Measurements from ENCODE around the gene P3H3. TPM values are rescaled to one million over a fixed set of nuclear protein-coding genes. Genes with fewer than 3 reads are reported as not detected.

The P3H3 gene
- total RNA-seq, 3 donors from 2014 or later: 7.5 to 29.5 (median 10.1) TPM

DNA sequence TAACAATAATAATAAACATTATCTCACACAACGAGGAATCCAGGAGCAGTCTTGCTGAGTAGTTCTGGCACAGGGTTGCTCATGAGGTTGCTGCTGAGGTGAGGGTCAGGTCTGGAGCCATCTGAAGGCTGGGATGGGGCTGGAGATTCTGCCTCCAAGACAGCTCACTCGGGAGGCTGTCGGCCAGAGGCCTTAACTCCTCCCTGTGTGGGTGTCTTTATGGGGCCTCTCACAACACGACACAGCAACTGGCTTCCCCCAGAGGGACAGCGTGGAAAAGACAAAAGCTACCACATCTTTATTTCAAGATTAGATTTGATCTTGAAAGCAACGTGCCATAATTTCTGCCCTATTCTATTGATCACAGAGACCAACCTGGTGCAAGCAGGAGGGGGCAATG lies 46.1 kb upstream of the P3H3 start:
- TF ChIP-seq POLR2A (IDR thresholded peaks at IDR 0.05) (no peak), POLR2AphosphoS5 (IDR thresholded peaks at IDR 0.05) (no peak)
- TF ChIP-seq, protein P1, sequence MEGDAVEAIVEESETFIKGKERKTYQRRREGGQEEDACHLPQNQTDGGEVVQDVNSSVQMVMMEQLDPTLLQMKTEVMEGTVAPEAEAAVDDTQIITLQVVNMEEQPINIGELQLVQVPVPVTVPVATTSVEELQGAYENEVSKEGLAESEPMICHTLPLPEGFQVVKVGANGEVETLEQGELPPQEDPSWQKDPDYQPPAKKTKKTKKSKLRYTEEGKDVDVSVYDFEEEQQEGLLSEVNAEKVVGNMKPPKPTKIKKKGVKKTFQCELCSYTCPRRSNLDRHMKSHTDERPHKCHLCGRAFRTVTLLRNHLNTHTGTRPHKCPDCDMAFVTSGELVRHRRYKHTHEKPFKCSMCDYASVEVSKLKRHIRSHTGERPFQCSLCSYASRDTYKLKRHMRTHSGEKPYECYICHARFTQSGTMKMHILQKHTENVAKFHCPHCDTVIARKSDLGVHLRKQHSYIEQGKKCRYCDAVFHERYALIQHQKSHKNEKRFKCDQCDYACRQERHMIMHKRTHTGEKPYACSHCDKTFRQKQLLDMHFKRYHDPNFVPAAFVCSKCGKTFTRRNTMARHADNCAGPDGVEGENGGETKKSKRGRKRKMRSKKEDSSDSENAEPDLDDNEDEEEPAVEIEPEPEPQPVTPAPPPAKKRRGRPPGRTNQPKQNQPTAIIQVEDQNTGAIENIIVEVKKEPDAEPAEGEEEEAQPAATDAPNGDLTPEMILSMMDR (IDR thresholded peaks at IDR 0.05): no peak
- H3K4me3 ChIP-seq: no peak overlapping the region
- DNase-seq (ENCODE audit: low spot score in 2 of 2): no peak
- no peaks in the 10 kb centered on the region for H3K4me1 ChIP-seq
- no peak overlapping the region for H3K27ac ChIP-seq
- intact Hi-C loops (cut with DNase I; ENCODE audit: low total_unique reads): no loop called here
- H3K36me3 ChIP-seq: no peaks in the 10 kb centered on the region
- no peaks in the 10 kb centered on the region for H3K9me3 ChIP-seq
- H3K27me3 ChIP-seq: no peaks in the 10 kb centered on the region

DNA sequence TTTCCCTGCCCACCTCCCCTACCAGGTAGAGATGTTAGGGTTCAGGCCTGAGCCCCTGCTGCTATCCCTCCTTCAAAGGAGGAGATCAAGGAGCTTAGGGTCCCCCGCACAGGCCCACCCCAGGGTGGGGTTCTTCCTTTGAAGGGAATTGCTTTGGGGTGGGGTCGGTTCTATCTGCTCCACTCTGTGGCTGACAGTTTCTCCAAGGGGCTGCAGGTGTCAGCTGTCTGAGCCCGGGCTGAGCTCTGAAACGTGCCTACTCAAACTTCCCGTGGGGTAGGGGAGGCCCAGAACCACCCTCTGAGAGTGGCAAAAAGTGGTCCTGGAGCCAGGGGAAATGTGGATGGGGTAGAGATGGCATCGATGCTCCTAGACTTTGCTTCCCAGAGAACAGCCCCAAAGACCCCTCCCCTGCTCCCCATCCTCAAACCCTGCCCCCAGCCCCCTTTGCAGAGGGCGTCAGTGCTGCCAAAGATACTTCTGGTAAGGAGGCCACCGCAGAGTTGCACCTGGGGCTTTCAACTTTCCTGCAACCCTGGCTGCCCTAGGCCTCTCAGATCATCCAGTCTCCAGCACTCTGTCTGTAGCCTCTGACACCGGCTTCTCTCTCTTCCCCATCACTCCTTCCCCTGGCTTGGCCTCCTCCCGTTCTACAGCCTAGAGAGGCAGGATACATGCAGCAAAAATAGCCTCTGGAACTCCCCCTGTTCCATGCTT lies 45.2 kb upstream of the P3H3 start:
- H3K4me1 ChIP-seq: no peaks in the 10 kb centered on the region
- H3K9me3 ChIP-seq: no peaks in the 10 kb centered on the region
- H3K27me3 ChIP-seq: no peaks in the 10 kb centered on the region
- no peak for DNase-seq (ENCODE audit: low spot score in 2 of 2)
- no peak overlapping the region for H3K27ac ChIP-seq
- intact Hi-C loops (cut with DNase I; ENCODE audit: low total_unique reads): no loop called here
- H3K4me3 ChIP-seq: no peak overlapping the region
- no peaks in the 10 kb centered on the region for H3K36me3 ChIP-seq
- TF ChIP-seq POLR2A (IDR thresholded peaks at IDR 0.05) (no peak), POLR2AphosphoS5 (IDR thresholded peaks at IDR 0.05) (no peak)
- TF ChIP-seq, protein P1 (IDR thresholded peaks at IDR 0.05): no peak

DNA sequence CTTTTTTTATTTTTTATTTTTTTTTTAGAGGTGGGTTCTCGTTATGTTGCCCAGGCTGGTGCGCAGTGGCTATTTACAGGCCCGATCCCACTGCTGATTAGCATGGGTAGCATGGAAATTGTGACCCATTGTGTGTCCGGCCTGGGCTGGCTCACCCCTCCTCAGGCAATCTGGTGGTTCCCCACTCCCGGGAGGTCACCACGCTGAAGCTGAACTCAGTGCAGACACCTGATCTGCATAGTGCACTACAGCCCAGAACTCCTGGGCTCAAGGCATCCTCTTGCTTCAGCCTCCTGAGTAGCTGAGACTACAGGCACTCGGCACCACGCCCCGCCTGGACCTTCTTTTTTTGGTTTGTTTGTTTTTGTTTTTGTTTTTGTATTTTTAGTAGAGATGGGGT lies 44.4 kb upstream of the P3H3 start:
- intact Hi-C loops (cut with DNase I; ENCODE audit: low total_unique reads): no loop called here
- Histone ChIP-seq H3K36me3 (no peaks in the 10 kb centered on the region), H3K27me3 (no peaks in the 10 kb centered on the region), H3K9me3 (no peaks in the 10 kb centered on the region), H3K27ac (no peak overlapping the region), H3K4me3 (no peak overlapping the region), H3K4me1 (no peaks in the 10 kb centered on the region)
- DNase-seq (ENCODE audit: low spot score in 2 of 2): no peak
- TF ChIP-seq, protein P1 (IDR thresholded peaks at IDR 0.05): no peak
- TF ChIP-seq POLR2AphosphoS5 (IDR thresholded peaks at IDR 0.05) (no peak), POLR2A (IDR thresholded peaks at IDR 0.05) (no peak)

DNA sequence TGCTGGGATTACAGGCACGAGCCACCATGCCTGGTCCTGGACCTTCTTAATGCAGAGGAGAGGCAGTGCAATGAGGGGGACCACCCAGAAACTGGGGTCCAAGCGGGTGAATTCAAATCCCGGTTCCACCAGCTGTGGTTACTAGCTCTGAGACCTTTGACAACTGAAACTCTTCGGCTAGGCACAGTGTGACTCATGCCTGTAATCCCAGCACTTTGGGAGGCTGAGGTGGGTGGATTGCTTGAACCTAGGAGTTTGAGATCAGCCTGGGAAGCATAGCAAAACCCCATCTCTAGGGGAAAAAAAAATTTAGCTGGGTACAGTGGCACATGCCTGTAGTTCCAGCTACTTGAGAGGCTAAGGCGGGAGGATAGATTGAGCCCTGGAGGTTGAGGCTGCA lies 43.9 kb upstream of the P3H3 start:
- Histone ChIP-seq H3K9me3 (no peaks in the 10 kb centered on the region), H3K4me3 (no peak overlapping the region), H3K36me3 (no peaks in the 10 kb centered on the region), H3K27ac (no peak overlapping the region), H3K4me1 (no peaks in the 10 kb centered on the region), H3K27me3 (no peaks in the 10 kb centered on the region)
- intact Hi-C loops (cut with DNase I; ENCODE audit: low total_unique reads): no loop called here
- TF ChIP-seq POLR2AphosphoS5 (IDR thresholded peaks at IDR 0.05) (no peak), POLR2A (IDR thresholded peaks at IDR 0.05) (no peak)
- TF ChIP-seq, protein P1 (IDR thresholded peaks at IDR 0.05): no peak
- no peak for DNase-seq (ENCODE audit: low spot score in 2 of 2)

DNA sequence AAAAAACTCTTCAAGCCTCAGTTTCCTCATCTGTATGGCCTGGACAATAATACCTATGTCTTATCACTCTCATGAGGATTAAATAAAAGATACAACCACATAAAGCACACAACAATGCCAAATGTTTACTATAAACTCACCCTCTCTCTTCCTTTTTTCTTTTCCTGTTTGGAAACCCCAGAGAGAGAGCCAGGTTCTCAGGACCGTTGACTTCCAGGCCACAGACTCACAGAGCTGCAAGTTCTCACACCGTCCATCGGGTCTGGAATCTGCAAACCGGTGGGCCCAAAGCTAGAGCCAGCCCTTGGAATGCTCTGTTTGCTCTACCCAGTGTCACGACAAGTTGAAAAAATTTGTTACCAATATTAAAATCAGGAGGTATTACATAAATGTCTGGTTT lies 43.4 kb upstream of the P3H3 start:
- no peak for DNase-seq (ENCODE audit: low spot score in 2 of 2)
- H3K9me3 ChIP-seq: no peaks in the 10 kb centered on the region
- H3K4me1 ChIP-seq: no peaks in the 10 kb centered on the region
- no peak overlapping the region for H3K4me3 ChIP-seq
- no peaks in the 10 kb centered on the region for H3K36me3 ChIP-seq
- H3K27ac ChIP-seq: no peak overlapping the region
- H3K27me3 ChIP-seq: no peaks in the 10 kb centered on the region
- TF ChIP-seq POLR2AphosphoS5 (IDR thresholded peaks at IDR 0.05) (no peak), POLR2A (IDR thresholded peaks at IDR 0.05) (no peak)
- TF ChIP-seq, protein P1 (IDR thresholded peaks at IDR 0.05): no peak
- intact Hi-C loops (cut with DNase I; ENCODE audit: low total_unique reads): no loop called here

Data from breast epithelium (tissue), 4 donors.